Ishikawa (cell line): ENCODE results near the gene NRL.

Source experiments
- FOXM1 ChIP-seq: IDR thresholded peaks from 2 replicates; pipeline ENCODE4 v1.6.1; 2012; ENCODE audit warnings: low read depth, borderline replicate concordance
- RAD21 ChIP-seq: IDR thresholded peaks from 2 replicates; pipeline ENCODE4 v1.6.1; 2012; ENCODE audit warnings: low read depth
- YY1 ChIP-seq: IDR thresholded peaks from 2 replicates; pipeline ENCODE4 v1.6.1; 2012; ENCODE audit warnings: low read depth

DNA sequence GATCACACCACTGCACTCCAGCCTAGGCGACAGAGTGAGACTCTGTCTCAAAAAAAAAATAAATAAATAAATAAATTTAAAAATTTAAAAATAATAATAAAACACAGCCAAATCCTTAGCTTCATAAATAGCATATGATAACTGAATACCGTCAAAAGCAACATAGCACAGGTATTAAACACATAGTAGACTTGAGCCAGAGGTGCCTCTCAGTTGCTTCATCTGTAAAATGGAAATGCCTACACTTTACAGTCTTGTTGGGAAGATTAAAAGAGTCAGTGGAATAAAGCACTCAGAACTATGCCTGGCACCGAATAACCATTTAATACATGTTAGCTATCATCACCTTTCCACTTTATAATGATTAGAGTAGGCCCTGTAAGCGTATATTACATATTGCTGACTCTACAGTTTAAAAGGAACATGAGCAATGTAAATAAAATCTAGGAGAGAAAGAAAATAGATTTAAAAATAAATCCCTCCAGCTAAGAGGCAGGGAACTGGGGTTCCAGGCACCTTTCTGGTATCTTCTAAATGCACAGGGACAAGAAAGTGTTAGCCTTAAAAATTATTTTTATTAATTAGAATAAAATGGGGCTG, 8.0 kb downstream of the NRL start:
- no peak for TF ChIP-seq YY1
- no peak for TF ChIP-seq FOXM1
- no peak for TF ChIP-seq RAD21
